ENCODE measurements around the gene PLA2G6. TPM values are rescaled to one million over a fixed set of nuclear protein-coding genes. Genes with fewer than 3 reads are reported as not detected.

The PLA2G6 gene
- total and polyA plus RNA-seq, 3 donors from 2014 or later, result 89.4 to 135 (median 122) TPM

- Histone ChIP-seq H3K27ac (no peak overlapping the region), H3K4me1 (peaks cover 3% of the 10 kb centered on the region)
- 81 to 83% methylated on average over 18 to 19 of the region's 19 CpGs for WGBS, 2 donors
These were observed 15.3 kb upstream of the PLA2G6 start for GRCh38 chr22:38196791-38197419.

GRCh38 chr22:38193580-38193979 lies 11.9 kb upstream of the PLA2G6 start:
- DNase-seq, result no peak
- Histone ChIP-seq H3K36me3 (ENCODE audit: low read depth, missing control alignments) (no peaks in the 10 kb centered on the region), H3K9me3 (no peaks in the 10 kb centered on the region), H3K4me1 (peaks cover 3% of the 10 kb centered on the region), H3K27ac (no peak overlapping the region), H3K27me3 (no peaks in the 10 kb centered on the region), H3K4me3 (no peak overlapping the region)
- TF ChIP-seq POLR2A (IDR thresholded peaks at IDR 0.05) (no peak), CTCF (IDR thresholded peaks at IDR 0.05) (no peak)
- 69 to 77% methylated on average over 6 of the region's 6 CpGs for WGBS, 2 donors
- intact Hi-C loops (cut with DNase I; ENCODE audit: low total_unique reads), result no loop called here

More at GRCh38 chr22:38196791-38197419, 15.3 kb upstream of the PLA2G6 start:
- no peak for DNase-seq
- Histone ChIP-seq H3K9me3 (no peaks in the 10 kb centered on the region), H3K27me3 (no peaks in the 10 kb centered on the region), H3K36me3 (ENCODE audit: low read depth, missing control alignments) (no peaks in the 10 kb centered on the region), H3K4me3 (no peak overlapping the region)
- intact Hi-C loops (cut with DNase I; ENCODE audit: low total_unique reads), result no loop called here
- no peak for TF ChIP-seq POLR2A (IDR thresholded peaks at IDR 0.05)
- TF ChIP-seq CTCF (IDR thresholded peaks at IDR 0.05), result no peak

DNA sequence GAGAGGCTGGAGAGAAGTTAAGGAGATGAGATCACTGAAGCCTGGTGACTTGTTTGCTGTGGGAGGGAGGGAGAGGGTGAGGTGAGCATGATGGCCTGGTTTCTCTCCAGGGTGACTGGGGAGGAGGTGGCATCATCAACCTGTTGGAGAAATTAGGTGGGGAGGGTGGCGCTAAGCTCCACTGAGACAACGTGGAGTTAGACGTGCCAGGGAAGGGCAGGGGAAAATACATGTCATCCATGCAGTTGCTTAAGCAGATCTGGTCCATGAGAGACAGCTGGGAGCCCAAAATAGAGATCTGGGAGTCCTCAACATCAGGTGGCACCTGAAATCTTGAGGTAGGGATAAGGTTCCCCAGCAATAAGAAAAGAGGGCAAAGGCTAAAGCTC lies 10.8 kb upstream of the PLA2G6 start:
- 83 to 86% methylated on average over 3 of the region's 3 CpGs for WGBS, 2 donors
- intact Hi-C loops (cut with DNase I; ENCODE audit: low total_unique reads), result no loop called here
- no peak overlapping the region for H3K4me3 ChIP-seq
- no peaks in the 10 kb centered on the region for H3K27me3 ChIP-seq
- H3K27ac ChIP-seq, result no peak overlapping the region
- peaks cover 3% of the 10 kb centered on the region for H3K4me1 ChIP-seq
- DNase-seq, result no peak
- no peak for TF ChIP-seq CTCF (IDR thresholded peaks at IDR 0.05)
- no peak for TF ChIP-seq POLR2A (IDR thresholded peaks at IDR 0.05)
- H3K9me3 ChIP-seq, result no peaks in the 10 kb centered on the region
- no peaks in the 10 kb centered on the region for H3K36me3 ChIP-seq (ENCODE audit: low read depth, missing control alignments)

DNA sequence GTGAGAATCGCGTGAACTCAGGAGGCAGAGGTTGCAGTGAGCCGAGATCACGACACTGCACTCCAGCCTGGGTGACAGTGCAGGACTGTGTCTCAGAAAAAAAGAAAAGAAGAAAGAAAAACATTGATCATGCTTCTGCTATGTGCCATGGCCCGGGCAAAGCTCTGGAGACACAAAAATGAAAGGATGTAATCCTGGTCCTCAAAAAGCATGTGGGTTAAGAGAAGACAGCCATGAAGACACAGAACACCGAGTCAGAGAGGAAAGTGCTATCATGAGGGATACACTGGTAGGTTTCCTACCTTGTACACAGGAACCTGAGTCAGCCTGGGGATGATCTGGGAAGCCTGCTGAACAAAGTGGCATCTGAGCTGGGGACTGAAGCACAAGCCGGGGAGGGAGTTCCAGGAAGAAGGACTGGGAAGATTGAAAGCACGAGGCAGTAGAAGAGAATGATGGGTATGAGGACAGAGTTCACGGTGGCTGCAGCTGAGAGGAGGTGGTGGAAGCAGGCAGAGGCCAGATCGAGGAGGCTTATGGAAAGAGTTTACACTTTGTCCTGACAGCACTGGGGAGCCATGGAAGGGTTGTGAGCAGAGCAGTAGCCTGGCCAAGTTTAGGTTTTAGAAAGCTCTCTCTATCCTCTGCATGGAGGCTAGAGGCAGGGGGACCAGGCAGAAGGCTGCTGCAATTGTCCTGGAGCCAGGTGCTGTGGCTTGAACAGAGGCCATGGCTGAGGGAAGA lies 10.3 kb upstream of the PLA2G6 start:
- 90 to 91% methylated on average over 10 of the region's 10 CpGs for WGBS, 2 donors

More for the DNA sequence above, 10.3 kb upstream of the PLA2G6 start:
- H3K4me3 ChIP-seq, result no peak overlapping the region
- no peaks in the 10 kb centered on the region for H3K9me3 ChIP-seq
- no peaks in the 10 kb centered on the region for H3K27me3 ChIP-seq
- peaks cover 3% of the 10 kb centered on the region for H3K4me1 ChIP-seq
- TF ChIP-seq CTCF (IDR thresholded peaks at IDR 0.05) (no peak), POLR2A (IDR thresholded peaks at IDR 0.05) (no peak)
- DNase-seq, result no peak
- H3K36me3 ChIP-seq (ENCODE audit: low read depth, missing control alignments), result no peaks in the 10 kb centered on the region
- intact Hi-C loops (cut with DNase I; ENCODE audit: low total_unique reads), result no loop called here
- H3K27ac ChIP-seq, result no peak overlapping the region
